Stimulated activated CD8-positive, alpha-beta memory T cell treated with anti-CD3 and anti-CD28 coated beads, Interleukin-12 subunit alpha, Interleukin-12 subunit beta, amount 100 ng/mL, for 24 hours (primary cell): ENCODE data around the gene NOS3.

Source experiments
- DNase-seq: peaks from one replicate; pipeline ENCODE4 v3.0.0-alpha.2; 2020; ENCODE audit errors: extremely low read depth

NOS3 gene

DNA sequence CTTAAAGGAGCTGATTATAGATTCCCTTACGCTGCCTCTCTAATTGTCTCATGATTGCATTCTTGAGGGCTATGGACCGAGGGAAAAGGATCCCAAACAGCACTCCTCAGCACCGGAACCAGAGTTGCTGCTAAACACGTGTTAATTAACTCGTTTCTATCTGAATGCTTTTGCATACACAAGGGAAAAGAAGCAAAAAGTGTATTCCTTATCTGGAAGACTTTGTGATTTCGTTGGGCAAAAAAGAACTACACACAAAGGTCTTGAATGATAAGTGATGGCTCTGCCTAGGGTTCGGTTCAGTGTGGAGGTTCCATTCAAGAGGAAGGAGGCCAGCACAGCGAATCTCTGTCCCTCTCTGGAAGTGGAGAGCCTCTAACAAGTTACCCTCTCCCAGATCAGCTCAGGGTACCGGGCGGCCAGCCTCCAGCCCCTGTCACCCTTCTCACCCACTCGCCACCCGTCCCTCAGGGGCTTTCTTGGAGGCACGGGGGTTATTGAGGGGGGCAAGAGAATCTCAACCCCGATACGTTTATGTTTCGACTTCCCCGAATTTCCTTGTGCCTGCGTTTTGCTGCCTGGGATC lies 68.1 kb downstream of the NOS3 start:
- DNase-seq: no peak

DNA sequence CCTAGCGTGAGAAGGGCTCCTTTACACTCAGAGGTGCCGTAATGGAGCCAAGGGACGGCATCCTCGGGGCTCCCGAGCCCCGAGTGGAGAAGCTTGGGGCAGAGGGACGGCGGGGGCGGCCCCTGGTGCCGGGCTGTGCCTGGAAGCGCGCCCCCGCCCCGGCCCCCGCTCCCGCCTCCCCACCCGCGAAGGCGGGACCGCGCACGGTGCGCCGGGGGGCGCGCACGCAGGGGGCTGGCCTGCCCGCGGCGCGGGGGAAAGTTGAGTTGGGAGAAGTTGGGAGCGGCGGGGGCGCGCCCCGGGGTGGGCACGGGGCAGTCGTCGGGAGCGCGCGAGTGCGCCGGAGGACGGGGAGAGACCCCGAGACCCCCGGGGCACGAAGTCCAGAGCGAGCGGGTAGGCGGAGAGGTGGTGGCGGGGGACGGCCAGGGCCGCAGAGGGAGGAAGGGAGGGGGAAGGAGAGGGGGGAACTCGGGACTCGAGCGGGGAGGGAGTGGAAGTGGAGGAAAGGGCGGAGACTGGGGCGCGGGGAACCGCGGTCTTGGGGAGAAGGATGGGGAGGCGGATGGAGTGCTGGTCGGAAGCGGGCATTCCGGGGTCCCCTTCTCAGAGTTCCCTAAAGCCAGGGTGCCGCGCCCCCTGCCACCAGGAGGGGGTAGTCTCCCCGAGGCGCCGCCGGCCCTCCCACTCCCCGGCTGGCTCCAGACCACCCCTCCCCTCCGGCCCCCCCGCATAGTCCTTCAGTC lies 68.7 kb downstream of the NOS3 start, which contains the start of gene SLC4A2:
TSS of gene SLC4A2 (plus strand) at position 223 of the 746 bp plus-strand sequence. CDS start 2,399 bp downstream, outside the sequence.
- peak; percentile 48 for DNase-seq

DNA sequence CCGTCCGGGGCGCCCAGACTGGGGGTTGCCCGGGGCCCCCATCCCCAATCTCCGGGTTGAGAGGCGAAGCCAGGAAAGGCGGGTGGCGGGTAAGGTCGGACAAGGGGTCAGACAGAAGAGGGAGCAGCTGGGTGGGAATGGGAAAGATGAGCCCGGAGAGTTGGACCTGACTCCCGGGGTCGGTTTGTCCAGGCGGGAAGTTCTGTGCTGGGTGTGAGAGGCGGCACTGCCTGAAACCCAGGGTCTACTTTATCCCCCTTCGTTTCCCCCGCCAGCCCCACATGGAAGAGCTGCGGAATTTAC lies 69.2 kb downstream of the NOS3 start:
- no peak for DNase-seq

DNA sequence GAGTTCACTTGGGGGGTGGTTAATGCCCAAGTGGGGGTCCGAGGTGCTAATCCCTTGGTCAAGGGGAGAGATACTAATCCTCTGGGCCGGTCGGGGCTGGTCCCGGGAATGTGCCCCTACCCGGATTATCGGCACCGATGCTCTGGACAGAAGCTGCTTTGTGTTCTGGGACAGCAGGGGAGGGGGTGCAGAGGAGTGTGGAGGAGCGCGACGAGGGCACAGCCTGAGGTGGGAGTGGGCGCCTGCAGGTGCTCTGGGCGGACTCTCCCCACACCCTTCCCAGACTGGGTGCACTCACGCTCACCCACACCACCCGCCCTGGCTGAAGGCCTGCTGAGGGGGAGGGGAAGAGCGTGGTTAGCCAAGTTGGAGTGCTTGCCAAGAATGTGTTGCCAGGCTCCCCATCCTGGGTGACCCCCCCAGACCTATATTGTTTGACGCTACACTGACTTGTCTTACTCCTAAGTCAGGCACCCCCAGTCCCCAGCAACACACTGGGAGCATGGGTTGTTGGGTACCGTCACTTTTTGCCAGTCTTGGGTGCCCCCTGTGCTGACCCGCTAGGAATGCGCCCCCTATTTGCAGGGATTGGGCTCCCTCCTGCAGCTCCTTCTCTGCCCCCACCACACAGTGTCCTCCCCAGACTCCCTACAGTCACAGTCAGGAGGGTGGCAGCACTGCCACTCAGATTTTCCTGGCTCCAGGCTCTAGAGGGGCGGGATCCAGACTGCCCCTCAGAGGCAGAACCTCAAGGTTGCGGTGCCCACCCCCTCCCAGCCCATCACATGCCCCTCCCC lies 69.8 kb downstream of the NOS3 start:
- no peak for DNase-seq

GRCh38 chr7:151061213-151062110 lies 70.6 kb downstream of the NOS3 start:
- DNase-seq: no peak

DNA sequence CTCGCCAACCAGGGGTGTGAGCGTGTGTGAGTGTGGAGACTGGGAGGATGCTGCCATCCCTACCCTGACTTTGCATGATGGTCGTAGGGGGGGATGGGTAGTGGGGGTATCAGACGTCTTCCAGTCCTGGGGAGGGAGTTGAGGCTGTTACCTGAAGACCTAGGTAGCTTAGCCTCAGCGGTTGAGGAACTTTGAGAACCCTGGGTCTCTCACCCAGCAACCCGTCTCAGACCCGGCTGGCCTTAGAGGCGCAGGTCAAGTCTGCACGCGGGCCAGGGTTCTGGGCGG lies 71.2 kb downstream of the NOS3 start:
- DNase-seq: no peak

GRCh38 chr7:151062399-151063211 lies 71.8 kb downstream of the NOS3 start:
- no peak for DNase-seq

- DNase-seq: no peak
These were observed 72.4 kb downstream of the NOS3 start for GRCh38 chr7:151063212-151063561.
